Hepatocyte (in vitro differentiated cells): ENCODE measurements around the gene LPP. TPM values are rescaled to one million over a fixed set of nuclear protein-coding genes. Genes with fewer than 3 reads are reported as not detected.
A peak's percentile ranks its signal among the peaks of the same experiment; 100 is the strongest.

Source experiments
- DNase-seq: peaks from one replicate; pipeline ENCODE4 v3.0.0-alpha.2; 2016; ENCODE audit warnings: low spot score
- H2AFZ ChIP-seq: fragments of 200-600 bp; sonication (generic); 2 replicates; pipeline ENCODE4 v1.6.0; 2016; ENCODE audit warnings: antibody characterized with exemption, mild to moderate bottlenecking
- H3K27ac ChIP-seq: fragments of 200-600 bp; sonication (generic); 2 replicates; pipeline ENCODE4 v1.5.1; 2016; ENCODE audit warnings: mild to moderate bottlenecking
- H3K27me3 ChIP-seq: fragments of 200-600 bp; sonication (generic); 2 replicates; pipeline ENCODE4 v1.6.1; 2016
- H3K36me3 ChIP-seq: fragments of 200-600 bp; sonication (generic); replicated peaks from 2 replicates; pipeline ENCODE4 v1.5.1; 2016; ENCODE audit warnings: low read depth; ENCODE audit not compliant: insufficient read depth
- H3K4me1 ChIP-seq: fragments of 200-600 bp; sonication (generic); 2 replicates; pipeline ENCODE4 v1.5.1; 2016; ENCODE audit warnings: mild to moderate bottlenecking, moderate library complexity; ENCODE audit not compliant: insufficient read depth
- H3K4me2 ChIP-seq: fragments of 200-600 bp; sonication (generic); 2 replicates; pipeline ENCODE4 v1.6.0; 2016
- H3K4me3 ChIP-seq: fragments of 200-600 bp; sonication (generic); 2 replicates; pipeline ENCODE4 v1.5.1; 2016; ENCODE audit warnings: mild to moderate bottlenecking
- H3K79me2 ChIP-seq: fragments of 200-600 bp; sonication (generic); 2 replicates; pipeline ENCODE4 v1.6.0; 2017; ENCODE audit warnings: mild to moderate bottlenecking
- H3K9me2 ChIP-seq: fragments of 200-600 bp; sonication (generic); replicated peaks from 2 replicates; pipeline ENCODE4 v1.6.0; 2017; ENCODE audit warnings: mild to moderate bottlenecking; ENCODE audit not compliant: insufficient read depth
- H3K9me3 ChIP-seq: fragments of 200-600 bp; sonication (generic); 2 replicates; pipeline ENCODE4 v1.5.1; 2016; ENCODE audit warnings: low read depth, mild to moderate bottlenecking
- H4K20me1 ChIP-seq: fragments of 200-600 bp; sonication (generic); 2 replicates; pipeline ENCODE4 v1.6.0; 2016; ENCODE audit warnings: mild to moderate bottlenecking; ENCODE audit not compliant: insufficient read depth, poor library complexity, severe bottlenecking
- CTCF ChIP-seq: fragments of 200-600 bp; sonication (generic); IDR thresholded peaks from 2 replicates; pipeline ENCODE4 v1.5.1; 2016; ENCODE audit warnings: antibody characterized with exemption, mild to moderate bottlenecking; ENCODE audit not compliant: poor library complexity
- EZH2 ChIP-seq: fragments of 200-600 bp; sonication (generic); IDR thresholded peaks from 2 replicates; pipeline ENCODE4 v1.6.1; 2016; ENCODE audit warnings: antibody characterized with exemption, mild to moderate bottlenecking, borderline replicate concordance
- EZH2phosphoT487 ChIP-seq: fragments of 200-600 bp; sonication (generic); IDR thresholded peaks from one replicate; pipeline ENCODE4 v1.6.1; 2018; ENCODE audit warnings: antibody characterized with exemption, mild to moderate bottlenecking, low read depth, moderate library complexity; ENCODE audit not compliant: unreplicated experiment, severe bottlenecking
- WGBS: methylation state at CpG from one replicate; pipeline ENCODE4 v1.1.6; 2016; ENCODE audit warnings: low lambda C conversion rate; ENCODE audit errors: missing lambda C conversion rate; 5-methylcytosine and 5-hydroxymethylcytosine counted together
- polyA plus RNA-seq: library from polyadenylated mRNA; unstranded; fragments of >200 nt; fragmentation: Nextera tagmentation; extraction: Ambion mirVana; gene quantifications from 2 replicates; pipeline ENCODE4 v1.2.1, GENCODE V29; 2016
- total RNA-seq: library from RNA; depleted of rRNA; stranded (reverse); fragments of >200 nt; gene quantifications from 2 replicates; pipeline ENCODE4 v1.2.3, GENCODE V29; 2014

LPP gene
- total and polyA plus RNA-seq, 2 experiments from 2014 or later: 53.2 to 73.8 TPM

DNA sequence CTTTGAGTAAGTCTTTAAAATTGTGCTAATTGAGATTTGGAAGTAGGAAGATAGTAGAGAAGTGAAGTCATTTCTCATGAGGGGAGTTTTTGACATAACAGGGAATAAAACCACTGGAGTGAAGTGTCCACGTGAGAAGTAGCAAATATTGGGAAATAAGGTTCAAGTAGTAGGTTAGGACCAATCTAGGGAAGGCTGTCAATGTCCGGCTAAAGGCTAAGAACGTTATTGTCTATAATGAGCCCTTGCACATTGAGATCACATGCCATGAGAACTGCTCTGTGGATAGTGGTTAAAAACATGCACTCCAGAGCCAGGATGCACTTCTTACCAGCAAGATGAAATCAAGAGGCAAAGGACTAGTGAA, 557.9 kb downstream of the LPP start:
- no peak overlapping the region for H3K4me3 ChIP-seq
- no peaks in the 10 kb centered on the region for H3K9me2 ChIP-seq
- H3K79me2 ChIP-seq: peaks cover 3% of the 10 kb centered on the region
- H2AFZ ChIP-seq: no peak overlapping the region
- DNase-seq: no peak
- WGBS: 85% methylated on average over 3 of the region's 3 CpGs
- H3K36me3 ChIP-seq: no peaks in the 10 kb centered on the region
- no peaks in the 10 kb centered on the region for H3K9me3 ChIP-seq
- H4K20me1 ChIP-seq: no peaks in the 10 kb centered on the region
- H3K27me3 ChIP-seq: no peaks in the 10 kb centered on the region
- TF ChIP-seq CTCF: no peak
- TF ChIP-seq EZH2: no peak
- peaks cover 14% of the 10 kb centered on the region for H3K4me1 ChIP-seq
- H3K27ac ChIP-seq: peak overlapping the region; percentile 79
- peak overlapping the region; percentile 32 for H3K4me2 ChIP-seq

- no peaks in the 10 kb centered on the region for H4K20me1 ChIP-seq
- peak overlapping the region; percentile 32 for H3K4me2 ChIP-seq
- peaks cover 12% of the 10 kb centered on the region for H3K4me1 ChIP-seq
- no peaks in the 10 kb centered on the region for H3K27me3 ChIP-seq
- no peaks in the 10 kb centered on the region for H3K9me3 ChIP-seq
- TF ChIP-seq EZH2 (no peak), EZH2phosphoT487 (no peak), CTCF (no peak)
- WGBS: 61% methylated on average over 4 of the region's 4 CpGs
- peak overlapping the region; percentile 79 for H3K27ac ChIP-seq
- H3K9me2 ChIP-seq: no peaks in the 10 kb centered on the region
- H2AFZ ChIP-seq: no peak overlapping the region
- no peaks in the 10 kb centered on the region for H3K36me3 ChIP-seq
- no peak overlapping the region for H3K4me3 ChIP-seq
- peak; percentile 50 for DNase-seq
- H3K79me2 ChIP-seq: peaks cover 6% of the 10 kb centered on the region
Observed at GRCh38 chr3:188712248-188712924, 558.4 kb downstream of the LPP start.

- peak overlapping the region; percentile 79 for H3K27ac ChIP-seq
- no peaks in the 10 kb centered on the region for H3K9me3 ChIP-seq
- H3K36me3 ChIP-seq: no peaks in the 10 kb centered on the region
- peaks cover 12% of the 10 kb centered on the region for H3K4me1 ChIP-seq
- 73% methylated on average over 3 of the region's 3 CpGs for WGBS
- no peak overlapping the region for H2AFZ ChIP-seq
- no peak overlapping the region for H3K4me2 ChIP-seq
- no peak overlapping the region for H3K4me3 ChIP-seq
- DNase-seq: no peak
- no peaks in the 10 kb centered on the region for H3K9me2 ChIP-seq
- no peaks in the 10 kb centered on the region for H3K27me3 ChIP-seq
- H3K79me2 ChIP-seq: peaks cover 10% of the 10 kb centered on the region
- no peaks in the 10 kb centered on the region for H4K20me1 ChIP-seq
- TF ChIP-seq EZH2 (no peak), CTCF (no peak), EZH2phosphoT487 (no peak)
Observed at GRCh38 chr3:188712991-188713390, 559.0 kb downstream of the LPP start.

DNA sequence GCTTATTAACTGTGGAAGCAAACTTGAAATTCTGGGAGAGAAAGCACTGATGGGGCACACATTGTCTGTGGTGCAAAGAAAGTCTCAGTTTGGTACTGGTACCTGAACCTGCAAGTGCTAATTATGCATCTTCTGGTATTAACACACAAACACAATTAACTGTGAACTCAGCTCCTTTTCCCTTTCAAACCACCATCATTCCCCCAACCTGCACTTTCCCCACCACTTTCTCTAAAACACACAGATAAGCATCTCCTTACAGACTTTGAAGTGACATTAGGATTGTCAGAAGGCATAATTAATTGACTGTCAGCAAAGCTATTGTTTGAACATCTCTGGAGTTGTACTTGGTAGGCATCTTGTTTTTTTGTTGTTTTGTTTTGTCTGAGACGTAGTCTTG, 565.6 kb downstream of the LPP start:
- 100% methylated on average over 1 of the region's 1 CpG for WGBS

More for the DNA sequence above, 565.6 kb downstream of the LPP start:
- Histone ChIP-seq H3K27me3 (no peaks in the 10 kb centered on the region), H3K4me2 (no peak overlapping the region), H3K36me3 (no peaks in the 10 kb centered on the region), H2AFZ (no peak overlapping the region), H4K20me1 (no peaks in the 10 kb centered on the region), H3K4me1 (no peaks in the 10 kb centered on the region), H3K79me2 (peaks cover 14% of the 10 kb centered on the region), H3K9me2 (no peaks in the 10 kb centered on the region), H3K9me3 (no peaks in the 10 kb centered on the region), H3K27ac (no peak overlapping the region), H3K4me3 (no peak overlapping the region)
- no peak for DNase-seq
- TF ChIP-seq CTCF (no peak), EZH2 (no peak), EZH2phosphoT487 (no peak)
